HG02610 (cell line): ENCODE measurements around the gene ADAMTS10.
"Not testable (repeated sequence)": the region's sequence is repeated elsewhere in the genome, so short reads cannot be mapped to it uniquely, and the experiment has no call there.

Experiments
- ATAC-seq: cut with Tn5 transposase; IDR thresholded peaks from one replicate; pipeline ENCODE4 v1.9.1; 2021; ENCODE audit warnings: mild to moderate bottlenecking, moderate library complexity; ENCODE audit not compliant: unreplicated experiment

Gene ADAMTS10

DNA sequence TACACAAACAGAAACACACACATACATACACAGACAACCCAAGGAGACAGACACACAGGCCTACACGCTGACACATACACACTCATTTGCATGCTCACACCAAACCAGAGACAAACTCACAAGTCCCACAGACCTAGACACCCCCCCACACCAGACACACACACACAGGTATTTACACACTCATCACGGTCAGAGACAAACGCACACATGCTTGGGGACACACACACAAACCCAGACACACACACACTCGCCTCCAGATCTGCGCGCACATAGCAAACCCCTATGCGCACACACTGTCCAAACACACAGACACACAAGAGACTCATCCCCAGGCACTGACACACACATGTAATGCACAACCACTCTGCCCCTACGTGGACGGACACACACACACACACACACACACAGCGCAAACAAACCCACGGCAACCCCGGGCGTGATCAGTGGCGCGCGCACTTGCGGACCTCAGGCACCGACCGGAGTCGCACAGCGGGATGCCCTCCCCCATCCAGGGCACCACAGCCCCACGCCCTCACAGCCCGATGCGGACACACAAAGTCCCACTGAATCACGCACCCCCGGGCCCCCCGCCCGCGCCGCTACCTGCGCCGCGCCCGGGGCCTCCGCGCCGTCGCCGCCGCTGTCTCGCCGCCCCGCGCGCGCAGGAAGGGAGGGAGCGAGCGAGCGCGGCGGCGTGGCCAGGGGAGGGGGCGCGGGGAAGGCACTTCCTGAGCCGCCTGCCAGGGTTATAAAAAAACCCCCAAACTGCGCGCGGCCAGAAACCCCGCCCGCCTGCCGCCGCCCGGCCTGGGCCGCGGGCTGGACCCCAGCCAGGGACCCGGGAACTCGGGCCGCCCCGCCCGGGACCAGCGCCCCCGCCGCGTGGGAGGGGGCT is at the start of gene ADAMTS10:
Gene ADAMTS10 (minus strand): TSS at position 675 of the 895 bp plus-strand sequence. CDS start 5,005 bp downstream, outside the sequence.
- no peak for ATAC-seq

DNA sequence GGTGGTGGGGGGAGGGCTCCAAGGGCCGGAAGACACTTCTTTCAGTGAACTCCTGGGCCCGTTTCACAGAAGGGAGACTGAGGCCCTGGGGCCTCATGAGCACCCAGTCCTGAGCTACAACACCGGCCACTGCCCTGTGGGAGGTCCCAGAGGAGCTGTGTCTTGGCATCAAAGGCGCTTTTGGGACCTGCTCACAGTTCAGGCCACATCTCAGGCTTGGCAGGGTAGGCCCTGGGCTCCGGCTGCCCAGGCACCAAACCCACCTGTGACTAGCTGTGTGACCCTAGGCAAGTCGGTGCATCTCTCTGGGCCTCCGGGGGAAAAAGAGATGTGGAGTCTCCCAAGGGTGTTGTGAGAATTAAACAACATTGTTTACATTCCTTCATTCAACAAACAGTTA is 49.4 kb upstream of the ADAMTS10 start:
- no peak for ATAC-seq

DNA sequence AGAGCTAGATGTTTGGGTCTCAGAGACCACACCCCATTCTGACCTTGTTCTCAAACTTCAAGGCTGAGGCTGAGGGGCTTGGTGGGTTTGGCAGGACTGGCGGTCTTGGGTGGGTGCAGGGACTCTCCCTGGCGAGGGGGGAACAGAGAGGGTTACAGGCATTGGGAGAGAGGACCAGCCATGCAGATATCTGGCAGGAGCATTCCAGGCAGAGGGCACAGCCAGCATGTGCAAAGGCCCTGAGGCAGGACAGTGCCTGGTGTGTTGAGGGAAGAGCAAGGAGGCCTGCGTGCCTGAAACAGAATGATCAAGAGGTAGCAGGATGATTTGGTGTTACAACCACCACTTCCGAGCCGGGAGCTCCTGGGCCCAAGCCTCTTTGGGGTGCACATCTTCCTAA is 47.4 kb upstream of the ADAMTS10 start:
- no peak for ATAC-seq

DNA sequence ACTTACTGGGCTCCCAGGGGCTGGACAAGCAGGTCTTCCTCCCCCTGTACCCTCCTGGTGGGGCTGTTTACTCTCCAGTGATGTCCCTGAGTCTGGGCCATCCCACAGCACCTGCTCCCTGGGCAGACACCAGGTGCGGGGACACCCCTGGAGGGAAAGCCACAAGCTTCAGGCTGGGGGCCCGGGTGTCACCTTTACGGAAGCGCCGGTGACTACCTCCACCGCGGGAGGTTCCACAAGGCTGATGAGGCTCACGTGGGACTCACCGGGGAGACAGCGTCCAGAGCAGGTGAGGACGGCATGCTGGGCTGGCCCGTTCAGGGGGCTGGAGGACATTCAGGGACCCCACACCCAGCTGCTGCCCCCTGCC is 44.8 kb upstream of the ADAMTS10 start:
- ATAC-seq: no peak

DNA sequence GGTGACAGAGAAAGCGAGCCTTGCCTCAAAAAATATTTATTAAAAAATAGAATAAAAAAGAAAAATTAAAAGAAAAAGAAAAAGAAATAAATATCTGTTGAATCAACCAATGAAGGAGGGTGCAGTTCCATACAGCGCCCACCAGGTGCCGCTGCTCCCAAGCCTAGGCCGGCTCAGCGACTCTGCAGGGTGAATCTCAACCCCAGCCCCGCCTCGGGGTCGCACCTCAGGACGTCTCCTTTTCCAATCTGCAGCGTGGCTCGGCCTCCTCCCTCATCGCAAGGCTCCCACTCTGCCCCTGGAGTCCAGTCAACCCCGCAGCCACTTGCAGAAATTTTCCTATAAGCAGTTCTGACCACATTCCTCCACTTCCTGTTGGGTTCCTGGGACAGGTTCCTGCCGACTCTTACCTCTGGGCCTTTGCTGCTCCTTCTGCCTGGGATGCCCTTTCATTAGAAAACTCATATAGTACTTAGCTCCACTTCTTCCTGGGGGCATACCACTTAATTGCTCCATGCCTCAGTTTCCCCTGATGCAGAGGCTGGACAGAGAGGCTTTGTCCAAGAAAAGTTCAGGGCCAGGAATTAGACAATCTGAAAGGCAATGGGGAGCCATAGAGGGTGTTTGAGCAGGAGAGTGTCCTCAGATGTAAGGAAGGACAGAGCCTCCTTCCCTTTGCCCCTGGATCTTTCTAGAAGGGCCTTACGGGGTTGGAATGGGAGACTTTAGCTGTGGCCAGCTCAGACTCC is 44.2 kb upstream of the ADAMTS10 start:
- no peak for ATAC-seq

DNA sequence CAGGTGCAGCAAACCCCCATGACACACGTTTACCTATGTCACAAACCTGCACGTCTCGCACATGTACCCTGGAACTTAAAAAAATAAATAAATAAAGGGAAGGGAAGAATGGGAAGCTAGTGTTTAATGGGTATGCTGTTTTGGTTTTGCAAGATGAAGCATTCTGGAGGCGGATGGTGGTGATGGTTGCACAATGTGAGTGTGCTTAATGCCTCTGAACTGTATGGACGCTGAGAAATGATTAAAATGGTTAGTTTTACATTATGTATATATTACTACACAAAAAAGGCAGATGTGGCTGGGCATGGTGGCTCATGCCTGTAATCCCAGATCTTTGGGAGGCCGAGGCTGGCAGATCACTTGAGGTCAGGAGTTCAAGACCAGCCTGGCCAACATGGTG is 37.7 kb upstream of the ADAMTS10 start:
- ATAC-seq: no peak

DNA sequence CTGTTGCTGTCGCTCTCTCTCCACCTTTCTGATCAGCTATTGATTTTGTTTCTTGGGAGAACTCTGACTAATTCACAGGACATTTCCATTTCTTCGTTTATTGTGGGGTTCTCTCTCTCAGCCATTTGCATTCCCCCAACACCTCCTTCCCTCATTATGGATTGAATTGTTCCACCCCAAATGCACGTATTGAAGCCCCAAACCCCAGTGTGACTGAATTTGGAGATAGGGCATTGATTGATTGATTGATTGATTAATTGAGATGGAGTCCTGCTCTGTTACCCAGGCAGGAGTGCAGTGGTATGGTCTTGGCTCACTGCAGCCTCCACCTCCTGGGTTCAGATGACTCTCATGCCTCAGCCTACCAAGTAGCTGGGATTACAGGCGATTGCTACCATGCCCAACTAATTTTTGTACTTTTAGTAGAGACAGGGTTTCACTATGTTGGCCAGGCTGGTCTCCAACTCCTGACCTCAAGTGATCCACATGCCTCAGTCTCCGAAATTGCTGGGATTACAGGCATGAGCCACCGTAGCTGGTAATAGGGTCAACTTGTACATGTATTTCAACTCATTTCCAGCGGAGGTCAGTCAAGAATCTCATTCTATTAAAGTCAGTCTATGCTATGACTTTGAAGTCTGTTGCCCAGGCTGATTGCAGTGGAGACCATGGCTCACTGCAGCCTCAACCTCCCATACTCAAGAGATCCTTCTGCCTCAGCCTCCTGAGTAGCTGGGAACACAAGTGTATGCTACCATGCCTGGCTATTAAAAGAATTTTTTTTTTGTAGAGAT is 33.5 kb upstream of the ADAMTS10 start:
- no peak for ATAC-seq

DNA sequence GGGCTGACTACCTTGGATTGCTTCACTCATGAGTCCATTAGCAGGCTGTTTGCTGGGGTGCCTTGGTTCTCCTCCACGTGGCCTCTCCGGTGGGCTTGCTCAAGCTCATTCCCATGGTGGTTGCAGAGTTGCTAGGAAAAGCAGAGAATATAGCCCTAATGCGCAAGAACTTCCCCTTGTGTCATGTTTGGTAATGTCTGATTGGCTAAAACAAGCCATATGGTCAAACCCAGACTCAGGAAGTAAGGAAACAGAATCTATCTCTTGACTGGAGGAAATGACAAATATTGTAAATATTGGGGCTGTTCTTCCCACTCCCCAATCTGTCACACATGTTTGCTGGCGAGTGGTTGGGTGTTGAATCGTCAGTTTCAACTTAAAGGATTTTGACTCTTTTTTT is 32.0 kb upstream of the ADAMTS10 start:
- ATAC-seq: no peak

DNA sequence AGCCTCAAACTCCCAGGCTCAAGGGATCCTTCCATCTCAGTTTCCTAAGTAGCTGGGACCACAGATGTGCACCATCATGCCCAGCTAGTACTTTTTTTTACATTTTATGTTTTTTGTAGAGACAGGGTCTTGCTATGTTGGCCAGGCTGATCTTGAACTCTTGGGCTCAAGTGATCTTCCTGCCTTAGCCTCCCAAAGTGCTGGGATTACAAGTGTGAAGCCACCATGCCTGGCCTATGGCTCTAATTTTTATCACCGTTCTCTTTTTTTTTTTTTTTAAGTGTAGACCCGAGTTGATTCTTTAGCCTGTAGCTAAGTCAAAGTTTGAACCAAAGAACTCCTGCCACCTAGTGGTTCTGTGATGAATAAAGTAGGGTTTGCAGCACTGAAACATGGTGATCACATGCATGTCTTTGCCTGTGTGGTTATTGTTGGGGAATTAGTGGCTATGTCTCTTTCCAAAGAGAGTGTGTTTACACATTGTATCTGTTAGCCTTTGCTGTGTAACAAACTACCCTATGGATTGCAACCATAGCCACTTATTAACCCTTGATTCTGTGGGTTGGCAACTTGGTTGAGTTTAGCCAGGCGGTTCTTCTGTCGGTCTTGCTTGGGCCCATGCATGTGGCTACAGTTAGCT is 31.5 kb upstream of the ADAMTS10 start:
- no peak for ATAC-seq

DNA sequence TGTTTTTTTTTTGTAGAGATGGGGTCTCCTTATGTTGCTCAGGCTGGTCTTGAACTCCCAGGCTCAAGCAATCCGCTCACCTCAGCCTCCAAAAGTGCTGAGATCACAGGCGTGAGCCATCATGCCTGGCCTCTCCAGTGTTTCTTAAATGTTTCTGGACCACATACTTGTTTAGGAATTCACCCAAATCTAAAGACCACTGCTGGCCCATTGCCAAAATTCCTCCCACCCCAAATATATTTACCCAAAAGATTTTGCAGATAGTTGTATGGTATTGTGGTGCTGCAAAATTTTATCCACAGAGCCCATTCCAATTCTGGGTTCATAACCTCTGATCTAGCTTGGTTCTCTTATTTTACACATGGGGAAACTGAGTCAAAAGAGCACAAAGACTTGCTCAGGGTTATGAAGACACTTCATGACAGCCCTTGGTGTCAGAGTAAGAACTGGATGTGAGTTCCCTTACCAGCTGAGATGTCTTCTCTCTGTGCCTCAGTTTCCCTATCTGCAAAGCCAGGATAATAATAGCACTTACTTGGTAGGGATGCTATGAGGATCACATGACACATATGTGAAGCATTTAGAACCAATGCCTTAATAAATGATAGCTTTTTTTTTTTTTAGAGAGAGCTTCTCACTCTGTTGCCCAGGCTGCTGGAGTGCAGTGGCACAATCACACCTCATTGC is 30.8 kb upstream of the ADAMTS10 start:
- ATAC-seq: no peak

DNA sequence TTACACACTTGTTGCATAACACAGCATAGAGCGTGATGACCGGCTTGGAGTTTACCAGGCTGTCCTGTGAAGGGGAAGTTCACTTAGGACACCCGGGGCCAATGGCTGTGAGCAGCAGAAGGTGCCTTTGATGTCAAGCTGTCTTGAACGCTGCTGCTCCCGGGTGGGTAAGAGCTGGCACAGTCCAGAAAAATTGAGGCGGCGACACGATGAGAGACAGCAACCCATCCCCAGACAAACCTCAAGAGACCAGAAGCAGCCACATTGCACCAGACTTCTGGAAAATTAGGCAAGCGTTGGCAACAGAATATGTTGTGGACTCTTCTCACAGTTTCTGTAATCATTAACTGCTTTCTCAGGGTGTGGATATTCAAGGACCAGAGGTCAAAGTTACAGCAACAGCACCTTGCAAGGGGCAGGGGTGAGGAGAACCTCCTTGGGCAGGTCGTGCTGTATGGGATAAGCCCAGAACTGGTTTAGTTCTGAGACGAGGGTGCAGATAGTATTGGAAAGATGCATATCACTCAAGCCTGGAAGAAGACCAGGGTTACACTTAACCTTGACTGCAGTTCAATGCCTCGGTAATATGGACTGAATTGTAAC is 30.0 kb upstream of the ADAMTS10 start:
- ATAC-seq: no peak

DNA sequence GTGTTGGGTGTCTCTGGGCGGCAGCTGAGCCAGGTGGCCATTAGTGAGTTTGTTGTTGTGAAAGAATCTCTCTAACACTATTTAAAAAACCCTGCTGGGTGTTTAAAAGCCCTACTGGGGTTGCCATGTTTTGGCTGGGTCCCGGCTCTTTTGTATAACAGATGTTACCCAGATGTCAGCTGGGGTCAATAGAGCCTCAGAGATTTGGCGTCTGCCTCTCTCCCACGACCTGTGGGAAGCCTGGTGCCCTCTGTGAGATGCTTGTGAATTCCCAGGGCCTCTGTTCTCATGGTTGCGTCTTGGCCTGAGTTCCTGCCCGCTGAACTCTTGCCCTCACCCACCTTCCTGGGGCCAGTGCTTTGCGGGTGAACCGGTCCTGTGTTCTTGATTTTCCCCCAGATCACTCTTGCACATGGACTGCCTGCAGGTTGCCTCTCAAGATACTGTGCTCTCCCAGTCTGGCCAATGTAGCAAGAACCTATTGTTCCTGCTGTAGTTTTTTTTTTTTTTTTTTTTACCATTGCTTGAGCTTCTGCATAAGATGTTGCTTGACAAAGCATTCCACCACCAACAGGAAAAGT is 29.4 kb upstream of the ADAMTS10 start:
- no peak for ATAC-seq

DNA sequence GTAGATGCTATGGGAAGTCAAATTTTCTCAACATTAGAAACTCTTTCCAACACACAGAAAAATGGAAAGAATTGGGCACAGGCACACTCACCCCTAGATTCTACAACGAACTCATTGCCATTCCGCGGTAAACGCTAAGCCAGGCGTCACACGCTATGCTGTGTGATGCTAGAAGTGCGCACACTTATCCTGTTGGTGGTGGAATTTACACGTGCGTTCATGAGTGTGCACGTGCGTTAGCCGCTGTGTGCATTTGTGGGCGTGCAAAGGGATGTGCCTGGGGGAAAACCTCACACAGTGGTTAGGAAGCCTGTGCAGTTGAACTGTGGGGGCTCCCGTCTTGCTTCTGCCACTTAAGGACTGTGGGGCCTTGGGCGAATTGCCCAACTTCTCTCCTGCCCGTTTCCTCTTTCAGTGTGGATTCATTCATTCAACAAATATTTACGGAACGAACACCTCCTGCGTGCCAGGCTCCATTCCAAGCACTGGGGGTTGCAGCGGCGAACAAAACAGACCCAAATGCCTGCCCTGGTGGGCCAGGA is 27.6 kb upstream of the ADAMTS10 start:
- ATAC-seq: no peak

DNA sequence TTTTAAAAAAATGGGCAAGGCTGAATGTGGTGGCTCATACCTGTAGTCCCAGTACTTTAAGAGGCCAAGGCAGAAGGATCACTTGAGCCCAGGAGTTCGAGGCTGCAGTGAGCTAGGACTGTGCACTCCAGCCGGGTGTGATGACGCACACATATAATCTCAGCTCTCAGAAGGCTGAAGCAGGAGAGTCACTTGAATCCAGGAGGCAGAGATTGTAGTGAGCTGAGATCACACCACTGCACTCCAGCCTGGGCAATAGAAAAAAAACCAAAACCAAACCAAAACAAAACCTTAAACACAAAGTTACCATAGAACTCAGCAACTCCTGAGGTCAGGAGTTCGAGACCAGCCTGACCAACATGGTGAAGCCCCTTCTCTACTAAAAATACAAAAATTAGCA is 26.6 kb upstream of the ADAMTS10 start:
- ATAC-seq: not testable (repeated sequence)

DNA sequence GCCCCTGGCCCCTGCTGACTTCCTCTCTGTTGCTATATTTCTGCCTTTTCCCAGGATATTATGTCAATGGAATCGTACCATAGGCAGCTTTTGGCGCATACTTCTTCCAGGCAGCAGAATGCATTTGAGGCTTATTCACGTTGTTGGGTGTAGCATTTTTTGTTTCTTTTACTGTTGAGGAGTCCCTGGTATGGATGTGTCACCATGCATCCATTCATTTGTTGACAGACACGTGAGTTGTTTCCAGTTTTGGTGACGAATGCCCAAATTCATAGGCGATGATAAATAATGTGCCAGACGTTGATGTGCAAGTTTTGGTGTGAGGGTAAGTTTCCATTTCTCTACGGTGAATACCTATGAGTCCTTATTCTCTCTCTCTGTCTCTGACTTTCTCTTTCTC is 24.9 kb upstream of the ADAMTS10 start:
- ATAC-seq: no peak

DNA sequence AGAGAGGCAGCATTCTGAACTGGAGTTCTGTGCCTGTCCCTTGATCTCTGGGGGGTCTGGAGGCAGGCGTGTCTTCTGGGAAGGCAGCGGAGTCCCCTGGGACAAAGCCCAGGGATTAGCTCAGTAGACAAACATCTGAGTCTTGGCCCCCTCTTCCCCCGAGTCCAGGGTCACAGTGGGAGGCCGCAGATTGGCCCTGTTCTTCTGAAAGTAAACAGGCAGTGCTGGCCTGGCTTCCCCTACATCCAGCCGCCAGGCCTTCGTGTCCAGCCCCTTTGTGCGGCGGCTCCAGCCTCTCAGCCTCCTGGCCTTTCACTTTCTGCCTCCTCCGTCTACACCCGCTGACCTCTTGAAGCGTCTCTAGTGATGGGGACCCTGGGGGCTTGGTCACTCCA is 20.9 kb upstream of the ADAMTS10 start:
- no peak for ATAC-seq

DNA sequence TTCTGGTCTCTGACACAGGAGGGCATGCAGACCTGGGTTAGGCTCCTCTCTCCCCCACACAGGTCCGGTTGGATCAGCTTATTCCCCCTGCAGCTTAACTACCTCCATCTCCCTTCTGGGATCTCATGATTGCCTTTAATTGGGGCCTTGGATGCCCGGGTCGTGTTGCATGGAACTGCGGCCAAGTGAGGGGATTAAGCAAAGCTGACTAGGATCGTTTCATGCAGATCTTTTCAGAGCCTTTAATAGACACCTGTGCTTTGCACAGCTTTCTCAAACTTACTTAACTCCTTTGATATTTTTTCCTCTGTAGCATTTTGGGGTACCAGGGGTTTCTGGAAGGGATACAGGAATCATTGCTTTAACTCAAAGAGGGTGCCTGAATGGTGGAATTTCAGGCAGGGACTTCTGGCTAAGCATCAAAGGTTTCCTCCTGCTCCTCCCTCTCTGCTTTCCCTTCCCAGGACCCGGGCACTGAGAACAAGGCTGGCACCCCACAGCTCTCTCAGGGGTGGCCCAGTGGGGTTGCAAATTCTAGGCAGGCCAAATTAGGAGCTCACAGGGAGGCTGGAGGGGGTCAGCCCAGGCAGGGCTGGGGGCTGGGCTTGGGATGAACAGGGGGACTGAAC is 20.4 kb upstream of the ADAMTS10 start:
- no peak for ATAC-seq

DNA sequence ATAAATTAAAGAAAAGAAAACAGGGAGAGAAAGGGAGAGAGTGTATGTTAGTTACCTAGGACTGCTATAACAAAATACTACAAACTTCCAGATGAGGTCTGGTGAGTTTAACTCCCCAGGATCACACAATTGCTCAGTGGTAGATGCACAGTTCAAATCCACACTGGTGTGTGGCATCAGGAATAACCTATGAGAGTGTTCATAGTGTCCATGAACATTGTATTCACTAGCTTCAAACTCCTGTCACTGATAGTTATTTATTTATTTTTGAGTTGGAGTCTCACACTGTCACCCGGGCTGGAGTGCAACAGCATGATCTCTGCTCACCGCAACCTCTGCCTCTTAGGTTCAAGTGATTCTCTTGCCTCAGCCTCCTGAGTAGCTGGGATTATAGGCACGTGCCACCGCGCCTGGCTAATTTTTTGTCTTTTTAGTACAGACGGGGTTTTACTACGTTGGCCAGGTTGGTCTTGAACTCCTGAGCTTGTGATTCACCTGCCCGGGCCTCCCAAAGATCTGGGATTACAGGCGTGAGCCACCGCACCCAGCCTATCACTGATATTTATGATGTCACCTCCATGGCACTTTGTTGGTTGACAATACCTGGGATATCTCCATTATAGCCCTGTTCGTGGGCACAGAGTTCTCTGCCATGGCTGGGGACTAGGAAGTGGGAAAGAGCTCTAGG is 19.6 kb upstream of the ADAMTS10 start, which contains the start of gene NFILZ:
Gene NFILZ (plus strand): TSS at position 638 of the 688 bp plus-strand sequence. CDS start 46,133 bp downstream, outside the sequence.
- ATAC-seq: no peak
